GM21367 (cell line): Measurements from ENCODE around the gene CELF1.

ENCODE experiments used
- ATAC-seq: cut with Tn5 transposase; IDR thresholded peaks from one replicate; pipeline ENCODE4 v1.9.1; 2021; ENCODE audit not compliant: unreplicated experiment

The CELF1 gene

DNA sequence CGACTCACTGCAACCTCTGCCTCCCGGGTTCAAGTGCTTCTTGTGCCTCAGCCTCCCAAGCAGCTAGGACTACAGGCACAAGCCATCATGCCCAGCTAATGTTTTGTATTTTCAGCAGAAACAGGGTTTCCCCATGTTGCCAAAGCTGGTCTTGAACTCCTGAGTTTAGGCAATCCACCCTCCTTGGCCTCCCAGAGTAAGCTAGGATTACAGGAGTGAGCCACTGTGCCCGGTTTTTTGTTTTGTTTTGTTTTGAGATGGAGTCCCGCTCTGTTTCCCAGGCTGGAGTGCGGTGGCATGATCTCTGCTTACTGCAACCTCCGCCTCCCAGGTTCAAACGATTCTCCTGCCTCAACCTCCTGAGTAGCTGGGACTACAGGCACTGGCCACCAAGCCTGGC, 41.0 kb downstream of the CELF1 start:
- no peak for ATAC-seq

DNA sequence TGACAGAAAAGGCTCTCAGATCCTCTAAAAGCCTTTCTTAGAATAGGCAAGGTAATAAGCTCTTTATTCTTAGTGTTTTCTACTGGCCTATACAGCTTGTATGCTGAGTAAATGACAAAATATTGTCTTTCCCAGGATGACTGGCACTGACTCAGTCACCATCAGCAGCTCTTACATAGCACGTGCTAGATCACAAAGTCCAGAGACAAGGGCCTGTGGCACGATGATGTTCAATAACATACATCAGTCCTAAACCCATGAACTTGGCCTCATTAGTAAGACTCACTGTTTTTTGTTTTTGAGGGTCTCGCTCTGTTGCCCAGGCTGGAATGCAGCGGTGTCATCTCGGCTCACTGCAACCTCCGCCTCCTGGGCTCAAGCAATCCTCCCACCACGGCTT, 42.7 kb downstream of the CELF1 start:
- ATAC-seq: no peak

DNA sequence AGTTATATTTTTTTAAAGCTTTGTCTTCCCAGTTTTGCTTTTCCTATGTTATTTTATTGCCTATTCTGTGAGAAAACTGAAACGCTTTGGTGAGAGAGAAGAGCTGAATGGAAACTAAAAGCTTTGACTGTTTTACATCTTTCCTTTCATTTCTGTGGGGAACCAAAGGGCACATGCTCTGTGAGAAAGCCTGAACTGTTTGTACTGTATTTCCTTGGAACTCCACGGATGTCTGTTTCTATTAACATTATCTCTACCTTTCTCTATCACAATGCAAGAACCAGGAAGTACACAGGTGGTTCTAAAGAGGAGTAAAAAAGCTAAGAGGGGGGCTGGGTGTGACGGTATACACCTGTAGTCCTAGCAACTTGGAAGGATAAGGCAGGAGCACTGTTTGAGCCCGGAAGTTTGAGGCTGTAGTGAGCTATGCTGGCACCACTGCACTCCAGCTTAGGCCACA, 43.8 kb downstream of the CELF1 start:
- peak; percentile 41 for ATAC-seq

DNA sequence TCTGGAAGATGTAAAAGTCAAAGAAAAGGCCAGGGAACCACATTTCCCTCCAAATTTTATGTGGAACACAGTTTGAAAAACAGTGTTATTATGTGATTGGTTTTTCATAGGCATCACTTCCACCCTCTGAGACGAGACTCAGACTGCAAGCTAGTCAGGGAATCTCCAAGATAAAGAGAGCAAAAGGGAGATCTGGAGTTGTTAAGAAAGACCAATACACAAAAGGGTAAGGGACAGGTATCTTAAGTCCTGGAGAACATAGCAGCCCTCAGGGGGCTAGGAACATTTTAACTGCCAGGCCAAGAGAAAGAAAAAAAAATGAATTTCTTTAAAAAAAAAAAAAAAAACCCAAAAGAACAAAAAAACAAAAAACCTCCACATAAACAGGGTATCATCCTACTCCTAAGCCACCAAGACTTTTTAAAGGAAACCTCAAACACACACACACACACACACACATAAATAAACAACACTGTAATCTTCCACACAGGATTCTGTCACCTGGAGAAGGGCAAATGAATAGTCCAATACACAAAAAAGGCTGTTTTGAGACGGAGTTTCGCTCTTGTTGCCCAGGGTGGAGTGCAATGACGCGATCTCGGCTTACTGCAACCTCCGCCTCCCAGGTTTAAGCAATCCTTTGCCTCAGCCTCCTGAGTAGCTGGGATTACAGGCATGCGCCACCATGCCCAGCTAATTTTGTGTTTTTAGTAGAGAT, 44.5 kb downstream of the CELF1 start:
- ATAC-seq: no peak

DNA sequence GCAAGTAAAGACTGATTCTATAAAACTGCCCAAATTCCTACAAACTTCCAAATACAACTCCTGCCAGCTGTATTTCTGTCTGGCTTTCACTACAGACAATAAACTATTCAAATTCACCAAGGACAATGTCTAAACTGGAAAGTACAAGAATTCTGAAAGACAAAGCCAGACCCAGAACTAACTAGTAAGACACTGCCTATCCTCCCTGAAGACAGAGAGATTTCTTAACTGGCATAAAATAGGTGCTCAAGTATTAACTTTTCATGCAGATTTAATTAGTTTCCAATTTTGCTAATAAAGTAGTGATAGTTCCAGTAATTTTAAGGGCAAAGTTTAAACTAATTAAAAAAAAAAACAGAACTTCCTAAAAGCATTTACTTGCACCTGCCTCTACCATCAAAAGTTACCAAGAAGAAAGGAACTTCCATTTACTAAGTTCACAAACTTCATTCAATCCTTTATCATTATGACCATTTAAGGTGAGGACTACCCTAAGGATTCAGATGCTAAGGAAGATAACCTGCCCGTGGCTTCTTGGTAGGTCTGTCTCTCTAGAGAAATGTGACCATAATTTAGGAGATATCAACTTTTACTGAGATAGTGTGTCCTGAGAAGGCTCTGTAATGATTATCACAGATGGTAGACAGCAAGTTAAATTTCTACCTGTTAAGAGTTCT, 45.2 kb downstream of the CELF1 start:
- ATAC-seq: no peak

DNA sequence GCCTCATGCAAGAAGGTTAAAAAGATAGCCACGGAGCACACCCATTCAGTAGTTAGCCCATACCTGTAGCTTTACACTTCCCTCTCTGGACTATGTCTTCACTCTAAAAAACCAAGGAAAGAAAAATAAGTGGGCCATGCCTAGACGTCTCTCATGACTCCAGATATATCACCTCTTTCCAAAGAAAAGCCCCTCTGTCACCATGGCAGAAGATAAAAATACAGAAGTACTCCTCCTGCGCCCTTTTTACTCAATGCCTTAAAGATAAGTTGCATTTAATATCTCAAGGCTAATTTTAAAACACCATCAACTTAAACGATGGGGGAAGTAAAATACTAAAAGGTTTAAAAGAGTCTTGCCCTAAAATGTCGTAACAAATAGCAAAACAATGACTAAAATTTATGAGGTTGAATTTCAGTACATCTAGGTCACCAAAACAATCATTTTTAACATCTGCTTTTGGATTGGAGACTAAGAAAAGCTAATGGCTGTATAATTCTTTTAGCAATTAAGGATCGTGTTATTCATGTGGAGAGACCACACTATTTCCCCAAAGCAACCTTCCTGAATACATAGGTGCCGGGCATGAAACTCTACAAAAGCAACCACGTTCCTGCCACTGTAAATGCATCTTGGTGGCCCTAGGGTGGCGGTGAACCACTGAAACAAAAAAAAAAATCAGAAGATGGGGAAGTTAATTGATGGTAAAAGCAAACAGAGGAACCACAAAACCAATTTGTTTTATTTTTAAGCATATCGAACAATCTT, 46.0 kb downstream of the CELF1 start:
- no peak for ATAC-seq

DNA sequence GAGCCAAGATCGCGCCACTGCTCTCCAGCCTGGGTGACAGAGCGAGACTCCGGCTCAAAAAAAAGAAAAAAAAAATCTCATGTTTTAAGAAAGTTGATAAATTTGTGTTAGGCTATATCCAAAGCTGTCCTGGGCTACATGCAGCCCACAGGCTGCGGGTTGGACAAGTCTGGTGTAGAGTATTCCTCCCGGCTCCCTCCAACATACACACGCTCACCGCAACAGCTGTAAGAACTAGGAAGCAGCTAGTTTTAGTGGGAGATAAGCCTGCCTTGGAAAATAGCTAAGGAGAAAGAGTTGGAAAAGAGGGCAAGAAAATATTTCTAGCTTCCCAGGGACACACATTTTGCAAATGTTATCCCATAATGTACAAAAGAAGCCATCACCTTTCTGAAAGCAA, 46.6 kb downstream of the CELF1 start:
- ATAC-seq: no peak

DNA sequence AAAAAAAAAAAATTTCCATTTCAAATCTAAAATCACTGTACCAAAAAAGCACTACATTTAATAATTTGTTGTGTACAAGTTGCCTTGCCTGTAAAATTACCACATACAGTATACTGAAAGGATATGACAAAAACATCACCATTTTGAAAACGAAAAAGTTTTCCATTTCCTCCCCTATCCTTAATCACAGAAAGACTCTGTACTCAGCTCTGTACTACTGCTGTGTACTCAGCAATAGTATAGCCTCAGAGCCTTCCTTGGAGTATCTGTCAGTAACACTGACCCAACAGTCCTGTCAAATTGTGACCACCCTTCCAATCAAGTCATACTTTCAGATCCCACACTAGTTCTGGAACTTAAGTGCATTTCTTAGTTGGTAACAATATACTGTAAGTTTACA, 48.0 kb downstream of the CELF1 start:
- ATAC-seq: no peak

DNA sequence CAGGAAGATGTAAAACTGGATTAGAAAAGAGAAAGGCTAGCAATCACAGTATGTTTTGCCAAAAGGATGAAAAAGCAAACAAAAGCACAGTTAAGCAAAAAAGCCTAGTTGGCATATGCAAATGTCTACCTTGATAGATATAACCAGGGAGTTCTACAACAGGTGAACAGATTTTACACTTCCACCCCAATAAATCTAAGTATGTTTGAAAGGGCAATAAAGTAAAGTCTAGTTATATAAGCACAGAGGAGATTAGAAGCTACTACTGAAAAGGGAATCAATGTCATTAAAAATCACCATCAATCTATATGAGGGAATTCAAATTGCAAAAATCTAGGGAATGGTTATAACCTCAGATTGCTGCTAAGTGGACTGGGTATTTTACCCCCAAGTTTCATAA, 49.7 kb downstream of the CELF1 start:
- no peak for ATAC-seq

DNA sequence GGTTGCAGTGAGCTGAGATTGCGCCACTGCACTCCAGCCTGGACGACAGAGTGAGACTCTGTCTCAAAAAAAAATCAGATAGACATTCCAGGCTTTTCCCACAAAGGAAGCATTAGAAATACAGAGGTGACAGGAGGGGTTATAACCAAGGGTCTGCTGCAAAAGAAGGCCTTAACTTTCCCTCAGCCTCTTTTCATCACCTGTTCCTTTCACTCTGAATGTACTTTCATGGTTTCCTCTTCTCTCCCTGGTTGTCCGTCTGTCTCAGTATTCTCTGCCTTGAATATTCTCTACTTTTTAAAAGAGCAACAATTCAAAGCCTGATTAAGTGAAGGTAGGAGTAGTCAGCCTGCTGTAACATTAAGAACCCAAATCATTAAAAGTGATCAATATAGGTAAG, 50.2 kb downstream of the CELF1 start:
- ATAC-seq: no peak

DNA sequence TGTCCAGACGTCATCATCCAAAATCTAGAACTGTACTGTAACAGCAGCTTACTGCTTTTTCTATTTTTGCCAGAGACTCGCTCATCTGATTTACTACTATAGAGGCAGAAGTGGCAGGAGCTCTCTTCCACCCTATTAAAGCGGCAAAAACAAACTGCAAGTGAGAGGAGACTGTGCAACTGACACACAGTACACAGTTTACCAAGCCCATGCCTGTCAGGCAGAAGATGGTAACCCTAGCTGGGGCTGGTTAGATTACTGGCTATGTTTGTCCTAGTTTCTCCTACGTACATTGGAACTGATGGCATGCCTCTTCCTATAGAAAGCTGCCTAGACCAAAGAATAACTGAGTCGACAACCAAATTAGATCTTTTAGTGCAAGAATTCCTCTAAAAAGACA, 51.8 kb downstream of the CELF1 start:
- no peak for ATAC-seq

DNA sequence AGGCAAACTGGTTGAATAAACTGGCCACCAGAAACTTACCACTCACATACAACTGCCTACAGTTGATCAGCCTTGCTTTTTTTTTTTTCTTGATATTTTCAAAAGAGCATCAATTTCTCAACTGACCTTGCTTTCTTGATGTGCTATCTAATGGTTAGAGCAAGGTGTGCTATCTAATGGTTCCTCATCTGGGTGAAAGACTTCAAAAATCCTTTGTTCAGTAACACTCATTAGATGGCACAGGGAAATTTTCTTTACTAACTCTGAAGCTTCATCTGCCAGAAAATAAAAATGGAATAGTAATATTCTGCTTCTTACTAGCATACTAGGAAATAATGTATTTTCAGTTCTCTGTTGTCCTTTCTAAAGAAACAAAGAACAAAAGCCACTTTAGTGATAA, 52.8 kb downstream of the CELF1 start:
- no peak for ATAC-seq

DNA sequence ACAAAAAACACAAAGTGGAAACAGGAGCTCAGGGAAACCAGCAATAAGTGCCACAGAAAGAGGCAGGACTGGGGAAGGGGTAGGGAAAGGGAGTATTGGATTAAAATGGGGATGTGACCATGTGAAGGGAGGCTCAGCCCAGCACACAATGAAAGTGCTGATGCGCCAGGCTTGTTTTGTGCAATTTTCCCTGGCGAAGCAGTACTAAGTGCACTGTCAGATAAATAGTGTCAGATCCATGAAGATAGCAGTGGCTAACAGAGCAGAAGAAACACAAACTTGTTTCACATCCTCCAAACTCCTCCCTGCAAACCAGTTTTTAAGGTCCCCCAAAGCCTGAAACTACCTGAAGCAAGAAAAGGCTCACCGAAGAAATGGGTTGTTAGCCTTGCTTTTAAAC, 53.3 kb downstream of the CELF1 start:
- ATAC-seq: no peak

DNA sequence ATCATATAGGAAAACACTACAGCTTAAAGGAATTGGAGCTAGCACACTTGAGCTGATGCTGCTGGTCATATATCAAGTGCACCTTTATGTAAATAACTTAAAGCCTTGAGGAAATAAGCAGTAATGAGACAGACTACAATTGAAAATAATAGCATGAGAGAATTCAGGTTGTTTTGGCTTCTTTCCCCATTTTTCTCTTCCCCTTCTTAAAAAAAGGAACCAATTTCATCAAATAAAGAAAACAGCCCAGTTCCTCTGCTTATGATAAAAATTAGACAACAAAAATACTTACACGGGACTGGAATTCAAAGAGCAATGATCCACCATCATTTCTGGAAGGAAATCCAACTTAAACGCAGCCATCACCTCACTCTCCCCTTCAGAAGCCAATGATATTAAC, 53.8 kb downstream of the CELF1 start:
- ATAC-seq: no peak

DNA sequence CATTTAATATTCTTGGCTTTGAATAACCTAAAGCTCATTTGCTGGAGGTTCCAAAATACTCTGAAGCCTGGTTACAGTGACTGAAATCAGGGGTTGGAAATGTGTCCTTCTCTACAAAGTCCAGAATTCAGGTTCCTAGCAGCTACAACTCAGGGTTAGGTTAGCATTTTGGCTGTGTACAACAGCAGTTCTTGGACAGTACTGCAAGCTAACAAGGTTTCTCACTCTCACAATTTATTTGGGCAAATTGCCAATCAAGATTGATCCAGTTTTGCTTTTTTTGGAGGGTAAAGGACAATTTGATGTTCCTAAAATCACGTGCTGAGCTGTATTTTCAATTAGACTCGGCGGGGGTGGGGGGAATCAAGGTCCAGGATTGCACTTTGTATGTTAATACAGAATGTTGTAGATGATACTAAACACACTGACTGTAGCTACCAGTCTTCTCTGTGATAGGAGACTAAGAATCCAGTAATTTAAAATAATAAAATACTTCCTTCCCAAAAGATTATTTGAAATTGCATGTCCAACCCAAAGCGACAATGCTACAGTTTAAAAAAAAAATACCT, 54.3 kb downstream of the CELF1 start:
- ATAC-seq: no peak

DNA sequence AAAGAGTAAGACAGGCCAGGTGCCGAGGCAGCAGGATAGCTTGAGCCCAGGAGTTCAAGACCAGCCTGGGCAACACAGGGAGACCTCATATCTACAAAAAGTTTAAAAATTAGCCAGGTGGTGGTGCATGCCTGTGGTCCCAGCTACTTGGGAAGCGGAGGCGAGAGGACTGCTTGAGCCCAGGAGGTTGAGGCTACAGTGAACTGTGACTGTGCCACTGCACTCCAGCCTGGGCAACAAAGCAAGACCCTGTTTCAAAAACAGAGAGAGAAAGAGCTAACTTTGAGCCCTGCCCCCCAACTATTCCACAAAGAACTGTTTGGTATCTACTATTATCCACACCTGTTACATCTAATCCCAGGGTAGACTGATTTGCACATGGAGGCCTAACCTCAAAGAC, 54.8 kb downstream of the CELF1 start:
- ATAC-seq: no peak

DNA sequence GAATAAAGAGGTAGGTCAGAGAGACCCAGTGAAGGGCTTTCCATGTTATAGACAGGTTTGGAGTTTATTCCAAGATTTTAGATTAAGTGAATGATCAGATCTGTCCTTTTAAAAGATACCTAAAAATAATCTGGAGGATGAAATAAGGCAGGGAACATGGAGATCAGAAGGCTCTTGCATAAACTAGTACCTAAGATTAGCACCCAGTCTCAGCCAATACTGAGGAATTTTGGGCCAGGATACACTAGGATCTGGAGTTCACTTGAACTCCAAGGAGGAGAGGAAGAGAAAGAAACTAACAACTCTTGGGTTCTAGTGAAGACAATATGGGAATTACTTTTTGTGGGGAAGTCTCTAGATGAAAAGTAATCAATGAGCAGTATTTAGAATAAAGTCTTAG, 56.1 kb downstream of the CELF1 start:
- no peak for ATAC-seq

DNA sequence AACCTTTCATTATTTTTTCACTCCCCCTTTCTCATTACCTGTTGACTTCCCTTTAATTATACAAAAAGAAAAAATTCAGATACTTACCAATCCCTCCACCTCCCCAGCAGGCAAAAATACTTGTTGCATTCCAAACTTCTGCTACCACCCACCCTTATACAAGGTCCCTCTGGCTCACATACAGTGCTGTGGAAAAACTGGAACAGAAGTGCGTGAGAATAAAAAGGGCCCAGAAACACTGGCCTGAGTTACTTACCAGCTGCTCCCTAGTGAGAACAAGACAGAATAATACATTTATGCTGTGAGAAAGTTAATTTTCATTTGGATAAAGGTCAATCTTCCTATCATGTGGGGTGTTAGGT, 57.1 kb downstream of the CELF1 start:
- no peak for ATAC-seq

DNA sequence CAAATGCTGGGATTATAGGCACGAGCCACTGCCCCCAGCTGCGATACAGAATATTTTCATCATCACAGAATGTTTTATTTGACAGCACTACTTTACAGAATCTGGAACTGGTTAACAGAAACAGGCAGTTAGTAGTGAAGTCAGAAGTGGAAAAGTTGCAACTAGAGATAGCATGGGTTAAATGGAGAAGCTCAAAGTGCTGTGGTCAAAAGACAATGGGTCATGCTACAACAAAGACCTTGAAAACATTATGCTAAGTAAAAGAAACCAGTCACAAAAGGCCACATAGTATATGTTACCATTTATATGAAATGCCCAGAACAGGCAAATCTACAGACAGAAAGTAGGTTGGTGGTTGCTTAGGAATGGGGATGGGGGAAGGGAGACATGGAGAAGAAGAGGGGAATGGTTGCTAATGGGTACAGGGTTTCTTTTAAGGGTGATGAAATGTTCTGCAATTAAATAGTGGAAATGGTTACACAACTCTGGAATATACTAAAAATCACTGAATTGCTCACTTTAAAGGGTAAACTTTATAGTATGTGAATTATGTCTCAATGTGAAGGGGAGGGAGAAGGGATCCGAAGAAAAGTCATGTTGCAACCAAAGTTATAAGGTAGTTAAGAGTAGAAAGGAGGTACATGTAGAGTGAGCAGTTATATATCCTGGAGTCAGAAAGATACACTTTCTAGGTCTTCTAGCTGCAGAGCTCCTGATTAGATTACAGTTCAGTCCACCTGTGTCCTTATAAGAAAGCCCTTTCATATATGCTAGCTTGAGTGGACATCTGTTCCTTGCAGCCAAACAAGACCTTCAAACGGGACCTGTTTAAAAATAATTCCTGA, 57.7 kb downstream of the CELF1 start:
- ATAC-seq: no peak

DNA sequence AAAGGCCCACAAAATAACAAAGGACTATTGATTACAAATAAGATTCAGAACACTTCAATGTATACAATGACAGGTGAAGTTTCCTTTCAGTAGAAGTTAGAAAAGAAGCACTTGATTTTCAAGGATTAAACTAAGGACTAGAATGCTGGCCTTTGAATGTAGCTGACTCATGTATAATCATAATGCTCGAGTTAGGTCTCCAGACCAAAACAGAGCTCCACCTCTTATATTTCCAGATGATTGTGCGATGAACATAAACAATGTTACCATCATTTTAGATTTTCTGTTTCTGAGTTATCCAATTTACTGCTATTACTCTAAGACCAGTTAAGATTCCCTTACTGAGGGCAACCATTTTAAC, 63.6 kb downstream of the CELF1 start:
- ATAC-seq: no peak
